Gastroesophageal sphincter (tissue), 4 donors: ENCODE measurements around the gene SLC38A6. TPM values are rescaled to one million over a fixed set of nuclear protein-coding genes. Genes with fewer than 3 reads are reported as not detected.
"Not testable (repeated sequence)": the region's sequence is repeated elsewhere in the genome, so short reads cannot be mapped to it uniquely, and the experiment has no call there.

Experiments
- ATAC-seq: fragments of 150-250 bp; one replicate; pipeline ENCODE4 v1.9.1; 2016; ENCODE audit warnings: mild to moderate bottlenecking, moderate library complexity
- H3K27ac ChIP-seq, 4 donors: fragments of 200-600 bp; sonication (generic) in 3 of 4; 1 replicate in 3 of 4; 2 replicates in 1 of 4; pipeline ENCODE4 v1.5.1; 2016 to 2019
- H3K27me3 ChIP-seq: fragments of 200-600 bp; sonication (generic); one replicate; pipeline ENCODE4 v1.5.1; 2019
- H3K36me3 ChIP-seq, 2 donors: fragments of 200-600 bp; sonication (generic); one replicate each; pipeline ENCODE4 v1.5.1; 2019; ENCODE audit warnings: control low read depth in 1 of 2
- H3K4me1 ChIP-seq, 3 donors: fragments of 200-600 bp; sonication (generic); 1 replicate in 2 of 3; 2 replicates in 1 of 3; pipeline ENCODE4 v1.5.1; 2016 to 2019; ENCODE audit warnings: control low read depth in 2 of 3
- H3K4me3 ChIP-seq, 2 donors: fragments of 200-600 bp; sonication (generic); one replicate each; pipeline ENCODE4 v1.5.1; 2019; ENCODE audit warnings: mild to moderate bottlenecking in 1 of 2, moderate library complexity in 1 of 2
- H3K9me3 ChIP-seq, 3 donors: fragments of 200-600 bp; sonication (generic); one replicate each; pipeline ENCODE4 v1.5.1; 2017 to 2019; ENCODE audit warnings: control low read depth in 2 of 3
- EP300 ChIP-seq: sonication (generic); formaldehyde crosslinking; IDR thresholded peaks from one replicate; pipeline ENCODE4 v1.6.1; 2017; ENCODE audit warnings: antibody characterized with exemption, mild to moderate bottlenecking
- POLR2A ChIP-seq, 2 donors: fragments of 450-650 bp; IDR thresholded peaks; one replicate each; pipeline ENCODE4 v1.6.1; 2017; ENCODE audit warnings: antibody characterized with exemption in 2 of 2, mild to moderate bottlenecking in 2 of 2, moderate library complexity in 1 of 2
- POLR2AphosphoS5 ChIP-seq: sonication (generic); formaldehyde crosslinking; IDR thresholded peaks from one replicate; pipeline ENCODE4 v1.6.1; 2017; ENCODE audit warnings: antibody characterized with exemption
- WGBS, 2 donors: methylation state at CpG; one replicate each; pipeline ENCODE4 v1.1.5; 2018; ENCODE audit warnings: low coverage in 1 of 2; 5-methylcytosine and 5-hydroxymethylcytosine counted together
- total RNA-seq, 4 donors: library from RNA; depleted of rRNA; stranded (reverse); fragments of >200 nt; gene quantifications; one replicate each; pipeline ENCODE4 v1.1.0, GENCODE V29; 2016
- TF ChIP-seq, protein P1 (sequence below), 4 experiments: fragments of 200-600 bp in 2 of 4; fragments of 450-650 bp in 2 of 4; sonication (generic) in 1 of 4; IDR thresholded peaks; one replicate each; pipeline ENCODE4 v1.5.1; 2017 to 2019; ENCODE audit warnings: antibody characterized with exemption in 4 of 4, mild to moderate bottlenecking in 2 of 4, moderate library complexity in 2 of 4

The SLC38A6 gene
- total RNA-seq, 4 donors from 2014 or later = 11.9 to 19.9 (median 16.2) TPM

DNA sequence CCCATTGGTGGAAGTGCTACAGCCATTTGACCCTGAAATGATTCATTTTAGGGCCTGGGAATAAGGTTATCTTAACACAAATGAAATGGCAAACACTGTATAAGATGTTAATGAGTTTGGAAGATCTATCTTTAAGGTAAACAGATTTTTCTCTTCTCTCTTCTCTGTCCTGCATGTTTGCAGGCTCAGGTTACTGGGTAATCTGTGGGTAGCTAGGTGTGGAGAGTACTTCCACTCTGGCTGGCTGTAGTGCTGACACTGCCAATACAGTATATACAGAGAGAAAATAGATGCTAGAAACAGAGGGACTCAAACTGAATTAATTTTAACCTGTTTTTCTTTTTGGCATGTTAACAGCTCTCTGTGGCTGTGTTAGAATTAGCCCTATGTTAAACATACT lies 84.6 kb downstream of the SLC38A6 start:
- no peaks in the 10 kb centered on the region for H3K27me3 ChIP-seq
- no peaks in the 10 kb centered on the region for H3K9me3 ChIP-seq
- ATAC-seq = no peak
- no peak overlapping the region for H3K27ac ChIP-seq
- no peak overlapping the region for H3K4me3 ChIP-seq
- no peaks in the 10 kb centered on the region for H3K36me3 ChIP-seq
- TF ChIP-seq EP300 = no peak
- no peak for TF ChIP-seq POLR2AphosphoS5
- TF ChIP-seq POLR2A (IDR thresholded peaks at IDR 0.05) = no peak
- TF ChIP-seq, protein P1, sequence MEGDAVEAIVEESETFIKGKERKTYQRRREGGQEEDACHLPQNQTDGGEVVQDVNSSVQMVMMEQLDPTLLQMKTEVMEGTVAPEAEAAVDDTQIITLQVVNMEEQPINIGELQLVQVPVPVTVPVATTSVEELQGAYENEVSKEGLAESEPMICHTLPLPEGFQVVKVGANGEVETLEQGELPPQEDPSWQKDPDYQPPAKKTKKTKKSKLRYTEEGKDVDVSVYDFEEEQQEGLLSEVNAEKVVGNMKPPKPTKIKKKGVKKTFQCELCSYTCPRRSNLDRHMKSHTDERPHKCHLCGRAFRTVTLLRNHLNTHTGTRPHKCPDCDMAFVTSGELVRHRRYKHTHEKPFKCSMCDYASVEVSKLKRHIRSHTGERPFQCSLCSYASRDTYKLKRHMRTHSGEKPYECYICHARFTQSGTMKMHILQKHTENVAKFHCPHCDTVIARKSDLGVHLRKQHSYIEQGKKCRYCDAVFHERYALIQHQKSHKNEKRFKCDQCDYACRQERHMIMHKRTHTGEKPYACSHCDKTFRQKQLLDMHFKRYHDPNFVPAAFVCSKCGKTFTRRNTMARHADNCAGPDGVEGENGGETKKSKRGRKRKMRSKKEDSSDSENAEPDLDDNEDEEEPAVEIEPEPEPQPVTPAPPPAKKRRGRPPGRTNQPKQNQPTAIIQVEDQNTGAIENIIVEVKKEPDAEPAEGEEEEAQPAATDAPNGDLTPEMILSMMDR (IDR thresholded peaks at IDR 0.05) = no peak
- H3K4me1 ChIP-seq = no peaks in the 10 kb centered on the region

DNA sequence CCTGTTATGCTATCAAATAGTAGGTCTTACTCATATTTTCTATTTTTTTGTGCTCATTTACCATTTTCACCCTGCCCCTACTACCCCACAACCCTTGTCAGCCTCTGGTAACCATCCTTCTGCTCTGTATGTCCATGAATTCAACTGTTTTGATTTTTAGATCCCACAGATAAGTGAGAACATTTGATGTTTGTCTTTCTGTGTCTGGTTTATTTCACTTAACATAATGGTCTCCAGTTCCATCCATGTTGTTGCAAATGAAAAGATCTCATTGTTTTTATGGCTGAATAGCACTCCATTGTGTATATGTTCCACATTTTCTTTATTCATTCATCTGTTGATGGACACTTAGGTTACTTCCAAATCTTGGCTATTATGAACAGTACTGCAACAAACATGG lies 91.4 kb downstream of the SLC38A6 start:
- not testable (repeated sequence) for H3K9me3 ChIP-seq, ATAC-seq, H3K27me3 ChIP-seq, H3K4me1 ChIP-seq, H3K27ac ChIP-seq, H3K4me3 ChIP-seq, H3K36me3 ChIP-seq

DNA sequence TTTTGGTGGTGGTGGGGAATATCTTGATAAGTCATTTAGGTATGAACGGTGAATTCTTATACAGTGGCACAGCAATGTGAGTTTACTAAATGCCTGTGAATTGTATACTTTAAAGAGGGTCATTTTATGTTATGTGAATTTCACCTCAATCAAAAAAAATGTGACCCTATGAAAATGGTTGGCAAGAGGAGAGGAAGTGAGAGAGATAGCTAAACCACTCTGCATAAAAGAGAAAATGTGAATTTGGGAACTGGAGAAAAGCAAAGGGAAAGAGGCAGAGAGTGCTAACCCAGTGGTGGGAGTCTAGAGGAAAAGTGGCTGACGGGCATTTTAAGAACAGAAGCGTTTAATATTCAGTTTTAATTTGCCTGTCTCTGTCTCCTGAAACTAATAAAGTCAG lies 93.8 kb downstream of the SLC38A6 start:
- 89% methylated on average over 3 of the region's 3 CpGs; no CpG with 5 or more reads in 1 of the 2 donors for WGBS, 2 donors
- no peaks in the 10 kb centered on the region for H3K27me3 ChIP-seq
- no peaks in the 10 kb centered on the region for H3K9me3 ChIP-seq
- H3K4me3 ChIP-seq = no peak overlapping the region
- no peak for TF ChIP-seq POLR2A (IDR thresholded peaks at IDR 0.05)
- no peak for TF ChIP-seq POLR2AphosphoS5
- TF ChIP-seq EP300 = no peak
- peaks cover 0 to 5% of the 10 kb centered on the region in 2 donors for H3K36me3 ChIP-seq
- H3K4me1 ChIP-seq = no peaks in the 10 kb centered on the region
- H3K27ac ChIP-seq = no peak overlapping the region
- ATAC-seq = no peak

DNA sequence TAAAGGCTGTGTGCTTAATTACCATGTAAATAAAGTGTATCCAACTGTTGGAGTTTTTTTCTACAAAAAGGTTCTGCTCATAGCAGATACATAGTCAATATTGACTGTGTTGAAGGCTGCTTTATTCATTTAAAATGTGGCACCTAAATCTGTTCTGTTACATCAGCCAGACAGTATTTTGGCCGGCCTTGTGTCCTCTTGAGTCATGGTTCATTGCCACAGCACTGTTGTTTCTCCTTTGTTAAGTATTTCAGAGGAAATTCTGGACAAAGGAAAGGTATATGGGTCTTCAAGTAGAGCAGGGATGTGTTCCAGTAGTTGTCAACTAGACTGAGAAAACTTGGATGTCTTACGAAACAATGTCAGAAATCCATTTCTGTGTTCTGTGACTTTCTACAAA lies 95.5 kb downstream of the SLC38A6 start:
- TF ChIP-seq EP300 (no peak), POLR2AphosphoS5 (no peak), POLR2A (IDR thresholded peaks at IDR 0.05) (no peak)
- TF ChIP-seq, protein P1 (IDR thresholded peaks at IDR 0.05) = no peak

DNA sequence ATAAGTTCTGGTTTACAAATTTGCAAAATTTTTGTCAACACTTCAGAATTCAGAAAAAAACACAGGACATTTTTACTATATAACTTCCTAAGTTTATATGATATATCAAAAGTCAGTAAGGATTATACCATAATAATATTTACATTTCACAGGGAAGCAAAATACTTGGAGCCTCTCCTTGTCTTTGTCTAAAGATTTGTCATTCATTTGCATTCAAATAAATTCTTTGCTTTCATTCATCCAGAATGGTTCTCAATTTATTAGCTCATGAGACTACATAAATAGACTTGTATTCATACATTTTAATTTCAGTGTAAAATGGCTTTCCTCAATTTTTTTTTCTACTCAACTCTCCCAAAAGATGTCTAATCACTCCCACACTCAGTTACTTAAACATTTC lies 96.4 kb downstream of the SLC38A6 start:
- no peaks in the 10 kb centered on the region for H3K27me3 ChIP-seq
- no peak overlapping the region for H3K4me3 ChIP-seq
- TF ChIP-seq, protein P1 (IDR thresholded peaks at IDR 0.05) = no peak
- TF ChIP-seq POLR2A (IDR thresholded peaks at IDR 0.05) (no peak), POLR2AphosphoS5 (no peak)
- peaks cover 0 to 5% of the 10 kb centered on the region in 2 donors for H3K36me3 ChIP-seq
- no peaks in the 10 kb centered on the region for H3K9me3 ChIP-seq
- no peak overlapping the region for H3K27ac ChIP-seq
- no peak for ATAC-seq
- H3K4me1 ChIP-seq = no peaks in the 10 kb centered on the region

More for the DNA sequence above, 95.5 kb downstream of the SLC38A6 start:
- 61 to 74% methylated on average over 2 of the region's 2 CpGs for WGBS, 2 donors
- no peak overlapping the region for H3K27ac ChIP-seq
- ATAC-seq = no peak
- H3K36me3 ChIP-seq = peaks cover 0 to 5% of the 10 kb centered on the region in 2 donors
- H3K9me3 ChIP-seq = no peaks in the 10 kb centered on the region
- no peaks in the 10 kb centered on the region for H3K4me1 ChIP-seq
- no peaks in the 10 kb centered on the region for H3K27me3 ChIP-seq
- H3K4me3 ChIP-seq = no peak overlapping the region

DNA sequence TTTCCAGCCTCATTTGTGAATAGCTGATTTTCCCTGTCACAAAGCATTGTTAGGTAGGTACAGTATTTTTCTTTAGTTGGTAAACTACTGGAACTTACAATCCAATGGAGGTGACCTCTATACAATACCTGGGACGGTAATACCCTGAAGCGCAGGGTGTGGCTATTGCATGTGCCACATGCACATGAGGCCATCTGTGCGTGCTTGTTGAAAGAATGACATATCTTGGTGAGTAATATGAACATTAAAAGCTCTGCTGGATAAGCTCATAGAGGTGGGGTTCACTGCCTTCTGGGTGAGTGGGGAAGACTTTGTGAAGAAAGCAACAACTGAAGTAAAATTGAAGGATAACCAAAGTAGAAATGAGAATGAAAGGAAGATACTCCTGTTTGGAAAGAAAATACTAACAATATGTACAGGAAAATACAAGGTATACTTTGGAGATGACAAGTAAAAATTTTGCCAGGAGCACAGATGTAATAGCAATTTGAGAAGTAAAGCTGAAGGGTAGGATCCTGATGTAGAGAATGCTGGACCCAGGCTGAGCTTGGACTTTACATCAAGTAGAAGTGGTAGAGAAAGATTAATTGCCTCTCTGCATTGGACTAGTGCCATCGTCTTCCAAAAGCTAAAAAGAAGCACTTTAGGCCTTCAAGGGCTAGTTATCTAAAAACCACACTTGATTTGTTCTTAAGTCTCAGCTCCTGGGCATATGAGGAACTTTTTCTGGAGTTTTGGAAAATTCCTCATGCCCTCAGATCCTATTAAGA lies 97.1 kb downstream of the SLC38A6 start:
- no peak overlapping the region for H3K4me3 ChIP-seq
- 71 to 78% methylated on average over 4 of the region's 4 CpGs for WGBS, 2 donors
- no peak overlapping the region for H3K27ac ChIP-seq
- no peaks in the 10 kb centered on the region for H3K4me1 ChIP-seq
- H3K36me3 ChIP-seq = peaks cover 0 to 6% of the 10 kb centered on the region in 2 donors
- no peaks in the 10 kb centered on the region for H3K27me3 ChIP-seq
- no peaks in the 10 kb centered on the region for H3K9me3 ChIP-seq
- TF ChIP-seq, protein P1 (IDR thresholded peaks at IDR 0.05) = no peak
- no peak for TF ChIP-seq EP300
- no peak for TF ChIP-seq POLR2AphosphoS5
- no peak for TF ChIP-seq POLR2A (IDR thresholded peaks at IDR 0.05)
- no peak for ATAC-seq
